T-helper 2 cell treated with Interferon-gamma antibody and Interleukin-4, amounts not matched to agents 5 μg/mL and 100 μg/mL, for 36 hours (primary cell): ENCODE data around the gene CPT1B.

Experiments
- DNase-seq: peaks from one replicate; pipeline ENCODE4 v3.0.0; 2021; ENCODE audit warnings: low spot score
- H3K27ac Mint-ChIP-seq: one replicate; pipeline ENCODE4 v1.8.0; 2021; ENCODE audit warnings: mild to moderate bottlenecking, mixed read lengths
- H3K27me3 Mint-ChIP-seq: one replicate; pipeline ENCODE4 v1.8.0; 2021; ENCODE audit warnings: low read depth, mixed read lengths
- H3K36me3 Mint-ChIP-seq: one replicate; pipeline ENCODE4 v1.8.0; 2021; ENCODE audit warnings: low read depth, mixed read lengths
- H3K4me1 Mint-ChIP-seq: one replicate; pipeline ENCODE4 v1.8.0; 2021; ENCODE audit warnings: low read depth, mixed read lengths
- H3K4me3 Mint-ChIP-seq: one replicate; pipeline ENCODE4 v1.8.0; 2022; ENCODE audit warnings: mild to moderate bottlenecking, moderate library complexity, mixed read lengths
- H3K9me3 Mint-ChIP-seq: one replicate; pipeline ENCODE4 v1.8.0; 2021; ENCODE audit warnings: mixed read lengths

Gene CPT1B

GRCh38 chr22:50605002-50605612 lies 26.9 kb upstream of the CPT1B start:
- H3K27me3 Mint-ChIP-seq, result peaks cover 32% of the 10 kb centered on the region
- H3K36me3 Mint-ChIP-seq, result no peaks in the 10 kb centered on the region
- H3K27ac Mint-ChIP-seq, result no peak overlapping the region
- DNase-seq, result no peak
- no peak overlapping the region for H3K4me3 Mint-ChIP-seq
- H3K4me1 Mint-ChIP-seq, result no peaks in the 10 kb centered on the region
- no peaks in the 10 kb centered on the region for H3K9me3 Mint-ChIP-seq

DNA sequence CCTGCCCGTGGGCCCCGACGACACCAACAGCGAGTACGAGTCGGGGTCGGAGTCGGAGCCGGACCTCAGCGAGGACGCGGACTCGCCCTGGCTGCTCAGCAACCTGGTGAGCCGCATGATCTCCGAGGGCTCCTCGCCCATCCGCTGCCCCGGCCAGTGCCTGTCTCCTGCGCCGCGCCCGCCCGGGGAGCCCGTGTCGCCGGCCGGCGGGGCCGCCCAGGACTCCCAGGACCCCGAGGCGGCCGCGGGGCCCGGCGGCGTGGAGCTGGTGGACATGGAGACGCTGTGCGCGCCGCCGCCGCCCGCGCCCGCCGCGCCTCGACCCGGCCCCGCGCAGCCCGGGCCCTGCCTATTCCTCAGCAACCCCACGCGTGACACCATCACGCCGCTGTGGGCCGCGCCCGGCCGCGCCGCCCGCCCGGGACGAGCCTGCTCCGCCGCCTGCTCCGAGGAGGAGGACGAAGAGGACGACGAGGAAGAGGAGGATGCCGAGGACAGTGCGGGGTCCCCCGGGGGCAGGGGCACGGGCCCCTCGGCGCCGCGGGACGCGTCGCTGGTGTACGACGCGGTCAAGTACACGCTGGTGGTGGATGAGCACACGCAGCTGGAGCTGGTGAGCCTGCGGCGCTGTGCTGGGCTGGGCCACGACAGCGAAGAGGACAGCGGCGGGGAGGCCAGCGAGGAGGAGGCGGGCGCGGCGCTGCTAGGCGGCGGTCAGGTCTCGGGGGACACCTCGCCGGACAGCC lies 26.2 kb upstream of the CPT1B start:
- no peaks in the 10 kb centered on the region for H3K9me3 Mint-ChIP-seq
- H3K4me1 Mint-ChIP-seq, result no peaks in the 10 kb centered on the region
- no peak for DNase-seq
- peaks cover 38% of the 10 kb centered on the region for H3K27me3 Mint-ChIP-seq
- H3K27ac Mint-ChIP-seq, result no peak overlapping the region
- no peak overlapping the region for H3K4me3 Mint-ChIP-seq
- no peaks in the 10 kb centered on the region for H3K36me3 Mint-ChIP-seq

DNA sequence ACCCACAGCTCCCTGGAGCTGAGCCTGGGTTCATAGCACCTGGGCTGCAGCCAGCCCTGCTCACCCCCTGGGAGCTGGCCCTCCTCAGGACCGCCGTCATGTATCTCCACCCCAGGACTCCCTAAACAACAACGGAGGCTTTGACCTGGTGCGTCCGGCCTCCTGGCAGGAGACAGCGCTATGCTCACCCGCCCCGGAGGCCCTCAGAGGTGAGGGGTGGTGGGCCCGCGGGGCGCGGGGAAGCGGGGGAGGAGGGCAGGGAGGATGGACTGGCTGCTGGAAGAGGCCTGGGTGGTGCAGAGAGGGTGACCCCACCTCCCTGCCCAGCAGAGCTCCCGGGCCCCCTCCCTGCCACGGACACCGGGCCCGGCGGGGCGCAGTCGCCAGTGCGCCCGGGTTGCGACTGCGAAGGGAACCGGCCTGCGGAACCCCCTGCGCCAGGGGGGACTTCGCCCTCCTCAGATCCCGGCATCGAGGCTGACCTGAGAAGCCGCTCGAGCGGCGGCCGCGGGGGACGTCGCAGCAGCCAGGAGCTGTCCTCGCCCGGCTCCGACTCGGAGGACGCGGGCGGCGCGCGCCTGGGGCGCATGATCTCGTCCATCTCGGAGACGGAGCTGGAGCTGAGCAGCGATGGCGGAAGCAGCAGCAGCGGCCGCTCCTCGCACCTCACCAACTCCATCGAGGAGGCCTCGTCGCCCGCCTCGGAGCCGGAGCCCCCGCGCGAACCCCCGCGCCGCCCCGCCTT lies 25.5 kb upstream of the CPT1B start:
- H3K27me3 Mint-ChIP-seq, result peaks cover 38% of the 10 kb centered on the region
- H3K4me3 Mint-ChIP-seq, result no peak overlapping the region
- DNase-seq, result no peak
- H3K9me3 Mint-ChIP-seq, result no peaks in the 10 kb centered on the region
- H3K27ac Mint-ChIP-seq, result no peak overlapping the region
- H3K4me1 Mint-ChIP-seq, result no peaks in the 10 kb centered on the region
- no peaks in the 10 kb centered on the region for H3K36me3 Mint-ChIP-seq

GRCh38 chr22:50602338-50602700 lies 24.1 kb upstream of the CPT1B start:
- Mint-ChIP-seq H3K36me3 (no peaks in the 10 kb centered on the region), H3K27ac (no peak overlapping the region), H3K9me3 (no peaks in the 10 kb centered on the region), H3K4me3 (peak overlapping the region; percentile 37), H3K4me1 (no peaks in the 10 kb centered on the region), H3K27me3 (peaks cover 43% of the 10 kb centered on the region)
- DNase-seq, result no peak

- no peak for DNase-seq
- Mint-ChIP-seq H3K27ac (no peak overlapping the region), H3K27me3 (peaks cover 42% of the 10 kb centered on the region), H3K9me3 (no peaks in the 10 kb centered on the region), H3K36me3 (no peaks in the 10 kb centered on the region), H3K4me1 (no peaks in the 10 kb centered on the region), H3K4me3 (peak overlapping the region; percentile 37)
These were observed 23.6 kb upstream of the CPT1B start for GRCh38 chr22:50601669-50602337.

DNA sequence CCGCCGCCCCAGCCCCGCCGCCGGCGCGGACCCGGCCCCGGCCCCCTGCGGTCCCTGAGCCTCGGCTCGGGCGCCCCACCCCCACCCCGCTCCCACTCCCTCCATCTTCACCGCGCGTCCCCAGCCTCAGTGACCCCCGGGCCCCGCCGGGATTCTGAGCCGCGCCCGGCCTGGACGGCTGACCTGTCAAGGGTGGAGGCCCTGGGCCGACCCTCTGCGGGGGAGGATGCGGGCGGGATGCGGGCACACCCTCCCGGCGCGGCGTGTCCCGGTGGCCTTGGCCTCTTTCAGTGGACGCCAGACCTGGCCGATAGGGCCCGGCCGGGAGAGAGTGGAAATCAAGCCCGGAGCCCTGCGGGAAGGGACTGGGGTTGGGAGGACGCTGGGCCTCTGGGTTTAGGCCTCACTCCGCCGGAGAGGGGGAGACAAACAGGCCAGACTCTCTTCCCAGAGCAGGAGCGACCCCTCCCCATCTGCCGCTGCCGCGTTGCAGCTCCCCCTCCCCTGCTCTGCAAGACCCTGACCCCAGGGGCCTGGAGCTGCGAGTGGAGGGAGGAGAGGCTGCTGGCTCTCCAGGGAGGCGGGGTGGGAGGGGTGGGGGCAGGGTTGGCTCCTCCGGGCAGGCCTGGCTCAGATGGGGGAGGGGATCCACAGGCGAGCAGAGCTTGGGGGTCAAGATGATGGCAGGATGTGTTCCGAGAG lies 22.9 kb upstream of the CPT1B start:
- Mint-ChIP-seq H3K9me3 (no peaks in the 10 kb centered on the region), H3K27me3 (peaks cover 38% of the 10 kb centered on the region), H3K4me3 (peak overlapping the region; percentile 37), H3K27ac (no peak overlapping the region), H3K36me3 (no peaks in the 10 kb centered on the region), H3K4me1 (no peaks in the 10 kb centered on the region)
- DNase-seq, result no peak

DNA sequence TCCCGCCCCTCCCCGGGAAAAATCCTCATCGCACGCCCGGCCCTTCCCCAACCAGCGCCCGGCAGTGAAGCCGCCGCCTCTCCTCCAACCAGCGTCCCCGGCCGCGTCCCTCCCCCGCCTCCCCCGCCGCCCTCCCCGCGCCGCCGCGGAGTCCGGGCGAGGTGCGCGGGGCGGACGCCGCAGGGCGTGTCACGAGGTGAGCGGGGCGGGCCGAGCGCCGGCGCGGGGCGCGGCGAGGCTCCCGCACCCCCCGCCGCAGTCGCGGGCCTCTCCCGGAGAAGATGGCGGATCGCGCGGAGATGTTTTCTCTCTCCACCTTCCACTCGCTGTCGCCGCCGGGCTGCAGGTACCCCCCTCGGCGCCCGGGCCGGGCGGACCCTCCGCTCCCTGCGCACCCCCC lies 22.3 kb upstream of the CPT1B start, which contains the start of gene MAPK8IP2:
MAPK8IP2 (plus strand) TSS at position 256 of the 400 bp plus-strand sequence; CDS start at position 282, 26 bp downstream.
- Mint-ChIP-seq H3K27ac (no peak within 1 kb of the TSS), H3K27me3 (peaks cover 37% of the 10 kb centered on the region), H3K36me3 (no peaks in the 10 kb centered on the region), H3K4me1 (no peaks in the 10 kb centered on the region), H3K9me3 (no peaks in the 10 kb centered on the region), H3K4me3 (peak within 1 kb of the TSS; percentile 38)
- DNase-seq, result no peak

DNA sequence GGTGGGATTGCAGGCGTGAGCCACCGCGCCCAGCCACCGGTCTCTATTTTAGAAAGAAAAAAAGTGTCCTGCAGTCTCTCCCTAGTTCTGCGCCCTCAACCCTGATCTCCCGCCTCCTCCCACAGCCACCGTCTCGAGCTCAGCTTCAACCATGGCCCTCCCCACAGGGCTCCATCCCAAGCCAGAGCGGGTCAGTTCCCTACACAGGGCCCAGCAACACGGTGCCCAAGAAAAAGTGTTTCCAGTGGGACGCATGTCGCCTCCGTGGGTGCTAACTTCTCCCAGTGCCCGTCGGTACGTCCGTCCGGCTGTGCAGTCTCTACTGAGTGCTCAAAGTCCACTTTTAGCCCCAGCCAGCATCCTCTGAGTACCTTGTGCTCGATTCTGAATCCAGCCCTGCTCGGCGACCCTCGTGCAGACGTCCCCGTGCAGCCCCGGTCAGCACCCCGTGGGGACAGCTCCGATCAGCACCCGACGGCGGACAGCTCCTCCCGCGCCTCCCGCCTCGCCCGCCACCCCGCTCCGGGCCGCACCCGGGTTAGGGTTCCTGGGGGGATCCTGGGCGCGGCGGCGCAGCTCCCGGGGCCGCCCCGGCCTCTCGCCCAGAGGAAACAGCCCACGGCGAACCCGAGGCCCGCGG lies 21.7 kb upstream of the CPT1B start:
- Mint-ChIP-seq H3K4me3 (peak overlapping the region; percentile 38), H3K27ac (no peak overlapping the region), H3K36me3 (no peaks in the 10 kb centered on the region), H3K4me1 (no peaks in the 10 kb centered on the region), H3K9me3 (no peaks in the 10 kb centered on the region), H3K27me3 (peaks cover 37% of the 10 kb centered on the region)
- peak; percentile 51 for DNase-seq

GRCh38 chr22:50597097-50597496 lies 18.9 kb upstream of the CPT1B start:
- Mint-ChIP-seq H3K9me3 (no peaks in the 10 kb centered on the region), H3K36me3 (no peaks in the 10 kb centered on the region), H3K27ac (no peak overlapping the region), H3K27me3 (peaks cover 23% of the 10 kb centered on the region), H3K4me3 (no peak overlapping the region), H3K4me1 (no peaks in the 10 kb centered on the region)
- no peak for DNase-seq

- no peak for DNase-seq
- H3K4me3 Mint-ChIP-seq, result no peak overlapping the region
- H3K9me3 Mint-ChIP-seq, result no peaks in the 10 kb centered on the region
- no peak overlapping the region for H3K27ac Mint-ChIP-seq
- no peaks in the 10 kb centered on the region for H3K36me3 Mint-ChIP-seq
- H3K27me3 Mint-ChIP-seq, result peaks cover 20% of the 10 kb centered on the region
- H3K4me1 Mint-ChIP-seq, result no peaks in the 10 kb centered on the region
These were observed 17.0 kb upstream of the CPT1B start for GRCh38 chr22:50595189-50595588.

DNA sequence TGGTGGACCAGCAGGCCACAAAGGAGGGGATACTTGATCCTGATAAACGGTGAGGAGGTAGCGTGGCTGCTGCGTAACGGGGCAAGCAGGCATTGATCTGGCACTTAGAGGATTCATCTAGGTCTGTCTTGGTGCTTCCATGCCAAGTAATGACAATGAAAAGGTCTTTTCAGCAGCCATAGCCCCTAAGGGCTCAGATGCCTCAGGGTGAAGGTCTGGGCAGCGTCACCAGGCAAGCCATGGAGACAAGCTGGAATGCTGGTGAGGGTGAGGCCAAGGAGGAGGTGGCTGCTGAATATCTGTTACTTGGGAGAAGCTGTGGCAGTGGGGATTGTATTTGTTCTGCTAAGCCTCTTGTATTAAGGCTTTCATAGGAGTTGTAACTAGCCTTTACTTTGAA lies 9.2 kb upstream of the CPT1B start:
- peaks cover 4% of the 10 kb centered on the region for H3K27me3 Mint-ChIP-seq
- H3K36me3 Mint-ChIP-seq, result no peaks in the 10 kb centered on the region
- no peaks in the 10 kb centered on the region for H3K9me3 Mint-ChIP-seq
- DNase-seq, result no peak
- no peak overlapping the region for H3K27ac Mint-ChIP-seq
- H3K4me1 Mint-ChIP-seq, result peaks cover 7% of the 10 kb centered on the region
- no peak overlapping the region for H3K4me3 Mint-ChIP-seq

GRCh38 chr22:50586416-50586815 lies 8.2 kb upstream of the CPT1B start:
- Mint-ChIP-seq H3K36me3 (no peaks in the 10 kb centered on the region), H3K4me1 (peaks cover 9% of the 10 kb centered on the region), H3K27ac (no peak overlapping the region), H3K9me3 (no peaks in the 10 kb centered on the region), H3K4me3 (no peak overlapping the region), H3K27me3 (peaks cover 4% of the 10 kb centered on the region)
- DNase-seq, result no peak

- Mint-ChIP-seq H3K27ac (no peak overlapping the region), H3K9me3 (no peaks in the 10 kb centered on the region), H3K27me3 (peaks cover 4% of the 10 kb centered on the region), H3K4me3 (no peak overlapping the region), H3K36me3 (no peaks in the 10 kb centered on the region), H3K4me1 (peaks cover 11% of the 10 kb centered on the region)
- DNase-seq, result no peak
These were observed 7.6 kb upstream of the CPT1B start for GRCh38 chr22:50585781-50586180.
